Measurements from ENCODE around the gene OTUD6A.
A peak's percentile ranks its signal among the peaks of the same experiment; 100 is the strongest.

DNA sequence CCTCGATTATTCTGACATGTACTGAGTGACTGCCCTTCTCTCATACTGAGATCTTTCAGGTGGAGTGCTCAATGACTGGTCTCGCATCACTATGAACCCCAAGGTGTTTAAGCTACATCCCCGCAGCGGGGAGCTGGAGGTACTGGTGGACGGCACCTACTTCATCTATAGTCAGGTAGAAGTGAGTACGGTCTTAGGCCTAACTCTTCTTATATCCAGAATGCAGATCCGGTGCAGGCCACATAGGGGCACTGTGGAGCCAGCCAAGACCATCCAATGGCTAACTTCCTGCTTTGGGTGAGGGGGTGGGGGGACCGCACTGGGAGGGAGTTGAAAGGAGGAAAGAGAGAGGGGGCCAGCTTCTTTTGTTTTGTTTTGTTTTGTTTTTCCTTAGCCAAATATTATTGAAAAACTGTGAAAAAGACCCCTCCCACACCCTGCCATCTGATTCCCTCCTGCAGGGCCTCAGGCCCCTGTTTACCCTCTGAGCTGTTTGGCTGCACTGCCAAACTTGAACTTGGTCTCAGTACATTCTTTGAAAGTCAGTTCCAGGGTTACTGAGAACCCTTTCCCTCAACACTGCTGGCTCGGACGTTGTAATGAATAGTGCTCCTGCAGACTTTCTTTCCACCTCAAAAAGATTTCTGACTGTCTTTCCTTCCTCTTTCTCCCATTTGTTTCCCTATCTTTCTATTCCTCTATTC, 28.8 kb upstream of the OTUD6A start:
- TF ChIP-seq, protein P1, sequence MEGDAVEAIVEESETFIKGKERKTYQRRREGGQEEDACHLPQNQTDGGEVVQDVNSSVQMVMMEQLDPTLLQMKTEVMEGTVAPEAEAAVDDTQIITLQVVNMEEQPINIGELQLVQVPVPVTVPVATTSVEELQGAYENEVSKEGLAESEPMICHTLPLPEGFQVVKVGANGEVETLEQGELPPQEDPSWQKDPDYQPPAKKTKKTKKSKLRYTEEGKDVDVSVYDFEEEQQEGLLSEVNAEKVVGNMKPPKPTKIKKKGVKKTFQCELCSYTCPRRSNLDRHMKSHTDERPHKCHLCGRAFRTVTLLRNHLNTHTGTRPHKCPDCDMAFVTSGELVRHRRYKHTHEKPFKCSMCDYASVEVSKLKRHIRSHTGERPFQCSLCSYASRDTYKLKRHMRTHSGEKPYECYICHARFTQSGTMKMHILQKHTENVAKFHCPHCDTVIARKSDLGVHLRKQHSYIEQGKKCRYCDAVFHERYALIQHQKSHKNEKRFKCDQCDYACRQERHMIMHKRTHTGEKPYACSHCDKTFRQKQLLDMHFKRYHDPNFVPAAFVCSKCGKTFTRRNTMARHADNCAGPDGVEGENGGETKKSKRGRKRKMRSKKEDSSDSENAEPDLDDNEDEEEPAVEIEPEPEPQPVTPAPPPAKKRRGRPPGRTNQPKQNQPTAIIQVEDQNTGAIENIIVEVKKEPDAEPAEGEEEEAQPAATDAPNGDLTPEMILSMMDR (IDR thresholded peaks at IDR 0.05 in 4 of 5, conservative IDR thresholded peaks at IDR 0.05 in 1 of 5), result peak in 4 of 5 experiments; percentile 13 to 52 (median 29)
- TF ChIP-seq POLR2A (IDR thresholded peaks at IDR 0.05), result no peak

Measured in gastrocnemius medialis (tissue), 4 donors.